HG02973 (cell line): ENCODE data around the gene NMT2.

ENCODE experiments used
- ATAC-seq: cut with Tn5 transposase; IDR thresholded peaks from one replicate; pipeline ENCODE4 v1.9.1; 2021; ENCODE audit warnings: moderate library complexity; ENCODE audit not compliant: unreplicated experiment

NMT2 gene

GRCh38 chr10:15097011-15097812 is 71.3 kb downstream of the NMT2 start, which contains the start of gene RPP38:
Gene RPP38 (plus strand): TSS chr10:15097355. CDS start chr10:15103315, 5,960 bp downstream.
- peak; percentile 75 for ATAC-seq

- peak; percentile 18 for ATAC-seq
Measured at GRCh38 chr10:15096661-15097010, 71.9 kb downstream of the NMT2 start.

- no peak for ATAC-seq
Measured at GRCh38 chr10:15092855-15093408, 75.6 kb downstream of the NMT2 start.

GRCh38 chr10:15091418-15091817 is 77.1 kb downstream of the NMT2 start:
- no peak for ATAC-seq

- ATAC-seq = peak; percentile 99
Measured at GRCh38 chr10:15088428-15089261, 79.8 kb downstream of the NMT2 start, which contains the start of gene ACBD7. Gene ACBD7 (minus strand): TSS chr10:15088776. CDS start chr10:15088728, 48 bp downstream.

- no peak for ATAC-seq
Measured at GRCh38 chr10:15084502-15084922, 84.0 kb downstream of the NMT2 start.

- ATAC-seq = no peak
Measured at GRCh38 chr10:15083674-15084501, 84.6 kb downstream of the NMT2 start.

- ATAC-seq = no peak
Measured at GRCh38 chr10:15075421-15075820, 93.1 kb downstream of the NMT2 start.

GRCh38 chr10:15072358-15072757 is 96.1 kb downstream of the NMT2 start:
- no peak for ATAC-seq

GRCh38 chr10:15069230-15069629 is 99.3 kb downstream of the NMT2 start:
- no peak for ATAC-seq

GRCh38 chr10:15068802-15069201 is 99.7 kb downstream of the NMT2 start:
- ATAC-seq = no peak

GRCh38 chr10:15067154-15067553 is 101.3 kb downstream of the NMT2 start:
- ATAC-seq = no peak

GRCh38 chr10:15060638-15061037 is 107.9 kb downstream of the NMT2 start:
- no peak for ATAC-seq

GRCh38 chr10:15059914-15060313 is 108.6 kb downstream of the NMT2 start:
- no peak for ATAC-seq

- no peak for ATAC-seq
Measured at GRCh38 chr10:15058689-15059088, 109.8 kb downstream of the NMT2 start.
